Measurements from ENCODE around the gene JMJD4. TPM values are rescaled to one million over a fixed set of nuclear protein-coding genes. Genes with fewer than 3 reads are reported as not detected.

JMJD4 gene
- total RNA-seq, 2 donors from 2014 or later = 19.4 to 21.8 TPM

GRCh38 chr1:227765261-227766014, 30.3 kb upstream of the JMJD4 start:
- H3K4me1 Mint-ChIP-seq = no peaks in the 10 kb centered on the region
- 93 to 100% methylated on average over 4 to 8 of the region's 8 CpGs for WGBS, 2 experiments (ENCODE audit: insufficient coverage in 1 of 2, insufficient read length in 1 of 2)
- no peaks in the 10 kb centered on the region for H3K9me3 ChIP-seq (ENCODE audit: control insufficient read depth, low read length)
- H3K9me3 Mint-ChIP-seq = no peaks in the 10 kb centered on the region
- H3K4me3 Mint-ChIP-seq = no peak overlapping the region
- no peaks in the 10 kb centered on the region for H3K27me3 Mint-ChIP-seq (ENCODE audit: insufficient read depth)
- TF ChIP-seq, protein P1, sequence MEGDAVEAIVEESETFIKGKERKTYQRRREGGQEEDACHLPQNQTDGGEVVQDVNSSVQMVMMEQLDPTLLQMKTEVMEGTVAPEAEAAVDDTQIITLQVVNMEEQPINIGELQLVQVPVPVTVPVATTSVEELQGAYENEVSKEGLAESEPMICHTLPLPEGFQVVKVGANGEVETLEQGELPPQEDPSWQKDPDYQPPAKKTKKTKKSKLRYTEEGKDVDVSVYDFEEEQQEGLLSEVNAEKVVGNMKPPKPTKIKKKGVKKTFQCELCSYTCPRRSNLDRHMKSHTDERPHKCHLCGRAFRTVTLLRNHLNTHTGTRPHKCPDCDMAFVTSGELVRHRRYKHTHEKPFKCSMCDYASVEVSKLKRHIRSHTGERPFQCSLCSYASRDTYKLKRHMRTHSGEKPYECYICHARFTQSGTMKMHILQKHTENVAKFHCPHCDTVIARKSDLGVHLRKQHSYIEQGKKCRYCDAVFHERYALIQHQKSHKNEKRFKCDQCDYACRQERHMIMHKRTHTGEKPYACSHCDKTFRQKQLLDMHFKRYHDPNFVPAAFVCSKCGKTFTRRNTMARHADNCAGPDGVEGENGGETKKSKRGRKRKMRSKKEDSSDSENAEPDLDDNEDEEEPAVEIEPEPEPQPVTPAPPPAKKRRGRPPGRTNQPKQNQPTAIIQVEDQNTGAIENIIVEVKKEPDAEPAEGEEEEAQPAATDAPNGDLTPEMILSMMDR (conservative IDR thresholded peaks at IDR 0.05) = no peak
- no peak overlapping the region for H3K9ac ChIP-seq (ENCODE audit: extremely low read depth, low read length, poor library complexity, severe bottlenecking)
- H3K36me3 ChIP-seq (ENCODE audit: control insufficient read depth, insufficient read depth, low read length) = peaks cover 49% of the 10 kb centered on the region
- H3K4me1 ChIP-seq (ENCODE audit: control insufficient read depth, insufficient read depth, low read length) = no peaks in the 10 kb centered on the region
- no peak for DNase-seq
- H3K27ac ChIP-seq (ENCODE audit: low read depth, low read length) = no peak overlapping the region
- peaks cover 36% of the 10 kb centered on the region for H3K36me3 Mint-ChIP-seq (ENCODE audit: low read depth)
- no peak overlapping the region for H3K4me3 ChIP-seq (ENCODE audit: low read length)
- no peaks in the 10 kb centered on the region for H3K27me3 ChIP-seq (ENCODE audit: control insufficient read depth, insufficient read depth, low read length, poor library complexity, severe bottlenecking)
- H3K27ac Mint-ChIP-seq = no peak overlapping the region

- H3K27me3 Mint-ChIP-seq (ENCODE audit: insufficient read depth) = no peaks in the 10 kb centered on the region
- TF ChIP-seq, protein P1 (conservative IDR thresholded peaks at IDR 0.05) = no peak
- no peak overlapping the region for H3K4me3 Mint-ChIP-seq
- H3K36me3 ChIP-seq (ENCODE audit: control insufficient read depth, insufficient read depth, low read length) = peaks cover 62% of the 10 kb centered on the region
- H3K9me3 ChIP-seq (ENCODE audit: control insufficient read depth, low read length) = no peaks in the 10 kb centered on the region
- H3K9me3 Mint-ChIP-seq = no peaks in the 10 kb centered on the region
- H3K4me1 ChIP-seq (ENCODE audit: control insufficient read depth, insufficient read depth, low read length) = no peaks in the 10 kb centered on the region
- no peak overlapping the region for H3K9ac ChIP-seq (ENCODE audit: extremely low read depth, low read length, poor library complexity, severe bottlenecking)
- no peaks in the 10 kb centered on the region for H3K27me3 ChIP-seq (ENCODE audit: control insufficient read depth, insufficient read depth, low read length, poor library complexity, severe bottlenecking)
- peaks cover 47% of the 10 kb centered on the region for H3K36me3 Mint-ChIP-seq (ENCODE audit: low read depth)
- H3K4me1 Mint-ChIP-seq = no peaks in the 10 kb centered on the region
- no peak for DNase-seq
- 91 to 94% methylated on average over 7 of the region's 7 CpGs for WGBS, 2 experiments (ENCODE audit: insufficient coverage in 1 of 2, insufficient read length in 1 of 2)
- no peak overlapping the region for H3K4me3 ChIP-seq (ENCODE audit: low read length)
- no peak overlapping the region for H3K27ac ChIP-seq (ENCODE audit: low read depth, low read length)
- H3K27ac Mint-ChIP-seq = no peak overlapping the region
Observed at GRCh38 chr1:227764019-227764391, 28.9 kb upstream of the JMJD4 start.

- Histone ChIP-seq H3K27ac (ENCODE audit: low read depth, low read length) (no peak overlapping the region), H3K9ac (ENCODE audit: extremely low read depth, low read length, poor library complexity, severe bottlenecking) (no peak overlapping the region), H3K9me3 (ENCODE audit: control insufficient read depth, low read length) (no peaks in the 10 kb centered on the region), H3K4me3 (ENCODE audit: low read length) (no peak overlapping the region), H3K4me1 (ENCODE audit: control insufficient read depth, insufficient read depth, low read length) (no peaks in the 10 kb centered on the region), H3K36me3 (ENCODE audit: control insufficient read depth, insufficient read depth, low read length) (peaks cover 68% of the 10 kb centered on the region), H3K27me3 (ENCODE audit: control insufficient read depth, insufficient read depth, low read length, poor library complexity, severe bottlenecking) (no peaks in the 10 kb centered on the region)
- Mint-ChIP-seq H3K9me3 (no peaks in the 10 kb centered on the region), H3K27ac (no peak overlapping the region), H3K4me3 (no peak overlapping the region), H3K36me3 (ENCODE audit: low read depth) (peaks cover 45% of the 10 kb centered on the region), H3K4me1 (no peaks in the 10 kb centered on the region), H3K27me3 (ENCODE audit: insufficient read depth) (no peaks in the 10 kb centered on the region)
- TF ChIP-seq, protein P1 (conservative IDR thresholded peaks at IDR 0.05) = no peak
- 95 to 97% methylated on average over 5 to 16 of the region's 16 CpGs for WGBS, 2 experiments (ENCODE audit: insufficient coverage in 1 of 2, insufficient read length in 1 of 2)
- no peak for DNase-seq
Observed at GRCh38 chr1:227763246-227764018, 28.3 kb upstream of the JMJD4 start.

Data from endodermal cell (in vitro differentiated cells).